HG02885 (cell line): Measurements from ENCODE around the gene SLC35D2.
"Not testable (repeated sequence)": the region's sequence is repeated elsewhere in the genome, so short reads cannot be mapped to it uniquely, and the experiment has no call there.

ENCODE experiments used
- ATAC-seq: cut with Tn5 transposase; IDR thresholded peaks from one replicate; pipeline ENCODE4 v1.9.1; 2021; ENCODE audit warnings: mild to moderate bottlenecking; ENCODE audit not compliant: unreplicated experiment, poor library complexity

Gene SLC35D2

DNA sequence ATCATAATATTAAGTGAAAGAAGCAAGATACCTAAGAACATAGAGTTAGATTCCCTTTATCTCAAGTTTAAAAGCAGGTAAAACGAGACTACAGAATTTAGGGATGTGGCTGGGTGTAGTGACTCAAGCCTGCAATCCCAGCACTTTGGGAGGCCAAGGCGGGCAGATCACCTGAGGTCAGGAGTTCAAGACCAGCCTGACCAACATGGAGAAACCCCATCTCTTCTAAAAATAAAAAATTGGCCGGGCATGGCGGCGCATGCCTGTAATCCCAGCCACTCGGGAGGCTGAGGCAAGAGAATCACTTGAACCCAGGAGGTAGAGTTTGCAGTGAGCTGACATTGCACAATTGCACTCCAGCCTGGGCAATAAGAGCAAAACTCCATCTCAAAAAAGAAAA lies 21.4 kb downstream of the SLC35D2 start:
- not testable (repeated sequence) for ATAC-seq

DNA sequence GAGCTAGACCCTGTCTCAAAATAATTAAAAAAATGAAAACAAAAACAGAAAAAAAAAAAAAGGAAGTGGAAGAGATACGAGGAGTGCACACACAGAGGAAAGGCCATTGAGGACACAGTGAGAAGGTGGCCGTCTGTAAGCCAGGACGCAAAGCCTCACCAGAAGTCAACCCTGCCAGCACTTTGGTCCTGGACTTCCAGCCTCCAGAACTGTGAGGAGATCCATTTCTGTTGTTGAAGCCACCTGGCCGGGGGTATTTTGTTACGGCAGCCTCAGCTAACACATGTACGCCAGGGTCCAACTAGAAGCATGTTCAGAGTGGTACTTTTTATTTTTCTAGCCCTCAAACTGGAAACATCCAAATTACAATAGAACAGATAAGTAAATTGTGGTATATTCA lies 21.8 kb downstream of the SLC35D2 start:
- ATAC-seq: no peak

- no peak for ATAC-seq
Measured at GRCh38 chr9:96360976-96361375, 22.5 kb downstream of the SLC35D2 start.

DNA sequence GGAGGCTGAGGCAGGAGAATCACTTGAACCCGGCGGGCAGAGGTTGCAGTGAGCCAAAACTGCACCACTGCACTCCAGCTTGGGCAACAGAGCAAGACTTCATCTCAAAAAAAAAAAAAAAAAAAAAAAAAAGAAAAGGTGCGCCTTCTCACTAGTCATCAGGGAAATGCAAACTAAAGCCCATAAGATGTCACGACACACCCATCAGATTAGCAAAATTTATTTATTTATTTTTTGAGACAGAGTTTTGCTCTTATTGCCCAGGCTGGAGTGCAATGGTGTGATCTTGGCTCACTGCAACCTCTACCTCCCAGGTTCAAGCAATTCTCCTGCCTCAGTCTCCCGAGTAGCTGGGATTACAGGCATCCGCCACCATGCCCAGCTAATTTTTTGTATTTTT lies 23.0 kb downstream of the SLC35D2 start:
- not testable (repeated sequence) for ATAC-seq

DNA sequence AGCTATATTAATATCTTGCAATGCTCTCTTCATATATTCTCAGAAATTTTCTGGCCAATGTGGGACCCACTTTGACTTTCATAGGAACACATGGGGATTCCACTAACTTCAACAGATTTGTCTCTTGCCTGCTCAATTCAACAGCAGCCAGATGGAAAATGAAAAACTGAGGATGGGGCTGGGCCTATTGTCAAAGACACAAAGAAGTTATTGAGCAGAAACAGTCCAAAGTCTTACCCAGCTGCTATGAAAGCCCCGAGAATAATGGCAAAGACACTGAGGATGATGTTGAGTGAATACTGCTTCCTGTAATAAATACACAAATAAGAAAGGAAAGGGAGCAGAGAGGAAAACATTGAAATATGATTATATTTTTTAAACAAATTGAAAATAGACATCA lies 32.6 kb downstream of the SLC35D2 start:
- ATAC-seq: no peak

DNA sequence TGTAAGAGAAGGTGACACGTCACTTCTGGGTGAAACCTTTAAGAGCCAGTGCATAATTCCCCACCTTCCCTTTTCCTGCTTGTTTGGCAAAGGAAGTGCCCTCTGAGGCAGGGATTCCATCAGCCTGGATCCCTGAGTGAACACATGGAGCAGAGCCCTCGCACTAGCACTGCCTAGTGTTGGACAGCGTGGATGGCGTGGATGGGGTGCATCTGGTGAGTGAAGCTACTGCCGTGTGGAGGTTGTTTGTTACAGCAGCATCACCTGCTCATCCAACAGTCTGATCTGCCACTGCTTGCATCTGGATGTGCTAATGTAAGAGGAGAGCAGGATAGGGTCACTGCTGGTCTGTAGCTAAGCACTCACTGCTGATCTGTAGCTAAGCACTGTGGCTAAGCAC lies 35.2 kb downstream of the SLC35D2 start:
- ATAC-seq: no peak

GRCh38 chr9:96345551-96345950 lies 38.0 kb downstream of the SLC35D2 start:
- ATAC-seq: no peak

- no peak for ATAC-seq
Measured at GRCh38 chr9:96344458-96345180, 38.9 kb downstream of the SLC35D2 start.

DNA sequence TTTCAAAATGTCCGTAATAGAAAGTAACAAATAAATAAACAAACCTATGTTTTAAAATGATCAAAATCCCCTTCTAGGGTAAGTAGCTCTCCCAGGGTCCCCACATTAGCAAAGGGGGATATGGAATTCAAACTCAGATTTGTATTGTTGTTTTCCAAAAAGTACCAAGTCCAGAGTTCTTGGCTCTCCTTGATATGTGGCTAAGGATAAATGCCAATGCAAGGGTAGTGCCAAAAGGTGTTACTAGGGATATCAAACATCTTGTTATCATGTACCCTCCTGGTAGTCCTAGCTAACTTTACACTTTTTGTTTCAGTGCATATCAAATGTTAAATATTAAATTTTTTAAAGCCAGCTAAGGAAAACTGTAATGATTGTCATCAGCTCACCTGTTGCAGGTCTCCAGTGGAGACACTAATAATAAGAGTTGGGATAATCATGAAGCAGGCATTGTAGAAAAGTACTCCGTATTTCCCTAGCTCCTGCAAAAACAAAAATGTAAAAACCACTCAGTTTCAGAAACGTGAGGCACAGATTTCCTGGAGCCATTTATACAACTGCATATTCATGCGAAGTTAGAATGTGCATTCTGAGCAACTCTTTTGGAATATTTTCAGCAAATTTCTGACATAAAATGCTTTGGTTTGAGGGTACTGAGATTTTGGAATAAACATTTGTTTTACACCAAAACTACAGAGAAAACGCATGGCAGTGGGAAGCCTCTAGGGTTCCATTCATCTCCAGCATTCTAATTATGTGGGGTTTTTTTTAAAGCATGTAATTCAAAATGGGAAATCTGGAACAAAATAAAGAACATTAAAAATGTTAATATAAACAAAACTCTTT lies 39.8 kb downstream of the SLC35D2 start:
- ATAC-seq: no peak

DNA sequence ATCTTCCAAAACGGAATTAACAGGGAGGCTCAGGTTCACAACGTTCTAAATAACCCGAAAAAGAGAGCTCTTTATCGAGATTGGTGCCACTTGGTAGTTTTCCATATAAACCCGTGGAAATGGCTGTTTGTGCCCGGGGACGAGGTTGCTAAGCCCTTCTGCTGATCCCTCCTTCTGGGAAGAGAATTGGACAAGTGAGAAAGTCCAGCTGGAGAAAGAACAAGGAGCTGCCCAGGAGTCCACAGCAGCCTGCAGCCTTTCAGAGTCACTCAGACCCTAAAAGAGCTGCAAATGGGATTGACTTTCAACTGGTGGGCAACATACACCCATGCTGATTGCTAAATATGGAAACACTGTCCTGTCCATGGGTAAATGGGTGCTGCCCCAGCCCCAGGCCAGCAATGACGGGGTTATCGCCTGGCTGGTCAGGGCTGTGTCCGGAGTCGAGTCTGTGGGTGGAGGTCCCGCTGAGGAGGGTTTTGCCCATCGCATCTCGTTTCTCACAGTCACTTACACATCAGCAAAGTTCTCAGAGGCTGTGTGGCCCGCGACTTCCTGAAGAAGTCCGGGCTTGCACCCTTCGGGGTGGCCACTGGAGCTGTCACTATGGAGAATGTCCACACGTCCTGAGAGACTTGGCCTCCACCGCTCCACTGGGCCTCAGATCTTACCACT lies 40.8 kb downstream of the SLC35D2 start:
- ATAC-seq: no peak

- ATAC-seq: no peak
Measured at GRCh38 chr9:96340707-96341106, 42.8 kb downstream of the SLC35D2 start.

GRCh38 chr9:96338299-96338698 lies 45.2 kb downstream of the SLC35D2 start:
- ATAC-seq: no peak

DNA sequence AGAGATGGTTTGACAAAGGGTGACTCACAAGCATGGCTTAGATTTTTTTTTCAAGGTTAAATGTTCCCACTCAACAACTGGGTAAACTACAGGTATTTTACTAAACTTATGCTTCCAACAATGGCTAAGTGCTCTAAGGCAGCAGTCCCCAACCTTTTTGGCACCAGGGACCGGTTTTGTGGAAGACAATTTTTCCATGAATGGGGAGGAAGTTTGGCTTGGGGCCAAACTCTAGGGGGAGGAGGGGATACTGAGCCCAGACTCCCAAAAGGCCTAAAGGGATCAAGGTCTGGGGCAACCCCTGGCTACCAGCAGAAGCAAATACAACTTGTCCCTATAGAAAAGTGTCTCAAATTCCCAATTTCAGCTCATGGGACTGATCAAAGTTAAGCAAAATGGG lies 49.6 kb downstream of the SLC35D2 start:
- no peak for ATAC-seq

DNA sequence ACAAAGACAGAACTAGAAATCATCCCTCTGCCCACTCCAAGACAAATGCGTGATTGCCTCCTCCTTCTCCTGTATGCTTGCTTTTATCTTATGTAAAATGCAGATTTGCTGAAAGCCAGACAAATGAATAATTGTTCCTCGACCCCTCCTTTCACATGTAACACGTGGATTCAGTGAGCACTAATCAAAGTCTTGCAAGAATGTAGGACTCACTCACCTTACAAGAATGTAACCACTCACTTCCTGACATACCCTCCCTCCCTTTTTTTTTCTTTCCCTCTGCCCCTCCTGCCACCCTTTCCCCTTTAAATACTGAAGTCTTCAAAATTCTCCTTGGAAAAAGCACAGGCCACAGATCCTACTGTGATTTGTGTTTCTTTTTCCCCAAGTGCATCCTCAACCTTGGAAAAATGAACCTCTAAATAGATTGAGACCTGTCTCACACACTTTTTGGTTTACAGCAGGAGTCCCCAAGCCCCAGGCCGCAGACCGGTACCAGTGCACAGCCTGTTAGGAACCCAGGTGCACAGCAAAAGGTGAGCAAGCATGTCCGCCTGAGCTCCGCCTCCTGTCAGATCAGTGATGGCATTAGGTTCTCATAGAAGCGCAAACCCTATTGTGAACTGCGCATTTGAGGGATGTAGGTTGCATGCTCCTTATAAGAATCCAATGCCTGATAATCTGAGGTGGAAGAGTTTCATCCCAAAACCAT lies 52.1 kb downstream of the SLC35D2 start:
- ATAC-seq: no peak

GRCh38 chr9:96327694-96328352 lies 55.7 kb downstream of the SLC35D2 start:
- peak; percentile 42 for ATAC-seq

- ATAC-seq: no peak
Measured at GRCh38 chr9:96323169-96323568, 60.3 kb downstream of the SLC35D2 start.

GRCh38 chr9:96322736-96323135 lies 60.8 kb downstream of the SLC35D2 start:
- ATAC-seq: not testable (repeated sequence)

GRCh38 chr9:96322210-96322609 lies 61.3 kb downstream of the SLC35D2 start:
- not testable (repeated sequence) for ATAC-seq

GRCh38 chr9:96321515-96321914 lies 62.0 kb downstream of the SLC35D2 start:
- no peak for ATAC-seq

DNA sequence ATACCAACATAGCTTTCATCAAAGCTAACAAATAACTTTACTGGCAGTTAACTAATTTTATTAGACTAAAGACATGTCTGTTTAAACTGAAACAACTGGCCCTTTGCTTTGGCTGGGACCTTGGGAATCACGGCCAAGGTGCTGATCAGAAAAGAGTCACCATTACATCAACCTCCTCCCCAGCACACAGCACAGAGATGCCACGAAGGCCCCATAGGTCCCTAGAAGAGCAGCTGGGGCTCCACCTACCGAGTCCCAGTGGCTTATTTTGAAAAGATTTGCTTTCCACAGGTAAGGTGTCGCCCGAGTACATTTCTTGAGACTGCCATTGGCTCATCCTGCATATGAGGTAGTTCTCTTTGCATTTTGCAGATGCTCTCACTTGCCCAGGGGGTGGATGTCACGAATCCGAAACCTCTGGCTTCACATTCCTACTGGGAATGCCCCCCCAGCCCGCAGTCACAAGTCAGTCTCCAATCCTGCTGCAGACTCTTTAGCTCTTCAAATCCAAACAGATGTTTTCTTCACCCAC lies 62.7 kb downstream of the SLC35D2 start:
- no peak for ATAC-seq
